Measurements from ENCODE around the gene CNTN4.

DNA sequence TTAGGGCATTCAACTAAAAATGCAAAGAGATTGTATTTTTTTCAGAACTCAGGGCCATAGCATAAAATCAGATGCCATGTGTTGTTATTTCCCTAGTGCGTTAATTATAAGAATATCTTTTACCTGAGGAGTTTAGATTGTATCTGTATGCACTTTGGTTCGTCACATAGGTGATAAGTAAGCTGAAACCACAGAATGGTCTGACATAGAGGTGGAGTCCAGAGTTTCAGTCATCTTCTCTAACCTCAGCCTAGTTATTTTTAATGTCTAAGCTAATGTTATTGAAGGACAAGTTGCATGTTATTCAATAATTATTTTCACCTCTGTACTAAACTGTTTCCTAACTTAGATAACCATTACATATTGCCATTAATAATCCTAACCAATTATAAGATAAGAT is 27.1 kb upstream of the CNTN4 start:
- TF ChIP-seq TAF7 (optimal IDR thresholded peaks at IDR 0.05; ENCODE audit: borderline replicate concordance, low read depth, low read length) (no peak), NRF1 (IDR thresholded peaks at IDR 0.05; ENCODE audit: low read depth, low read length) (no peak), SUZ12 (IDR thresholded peaks at IDR 0.05; ENCODE audit: low read length) (no peak), EP300 (IDR thresholded peaks at IDR 0.05; ENCODE audit: borderline replicate concordance in 1 of 2, low read depth in 2 of 2, low read length in 2 of 2) (no peak), CHD1 (IDR thresholded peaks at IDR 0.05; ENCODE audit: low read depth, low read length) (no peak), TBP (IDR thresholded peaks at IDR 0.05; ENCODE audit: low read depth, low read length) (no peak), POLR2A (IDR thresholded peaks at IDR 0.05; ENCODE audit: control extremely low read depth in 1 of 2, low read depth in 2 of 2, low read length in 2 of 2) (no peak), TAF1 (IDR thresholded peaks at IDR 0.05; ENCODE audit: low read depth, low read length) (no peak), PHF8 (conservative IDR thresholded peaks at IDR 0.05; ENCODE audit: low read depth, low read length) (no peak), EGR1 (IDR thresholded peaks at IDR 0.05; ENCODE audit: borderline replicate concordance, low read depth, low read length) (no peak), JUND (IDR thresholded peaks at IDR 0.05; ENCODE audit: low read length) (no peak), EZH2 (IDR thresholded peaks at IDR 0.05; ENCODE audit: low read depth, low read length, severe bottlenecking) (no peak)
- TF ChIP-seq, protein P1, sequence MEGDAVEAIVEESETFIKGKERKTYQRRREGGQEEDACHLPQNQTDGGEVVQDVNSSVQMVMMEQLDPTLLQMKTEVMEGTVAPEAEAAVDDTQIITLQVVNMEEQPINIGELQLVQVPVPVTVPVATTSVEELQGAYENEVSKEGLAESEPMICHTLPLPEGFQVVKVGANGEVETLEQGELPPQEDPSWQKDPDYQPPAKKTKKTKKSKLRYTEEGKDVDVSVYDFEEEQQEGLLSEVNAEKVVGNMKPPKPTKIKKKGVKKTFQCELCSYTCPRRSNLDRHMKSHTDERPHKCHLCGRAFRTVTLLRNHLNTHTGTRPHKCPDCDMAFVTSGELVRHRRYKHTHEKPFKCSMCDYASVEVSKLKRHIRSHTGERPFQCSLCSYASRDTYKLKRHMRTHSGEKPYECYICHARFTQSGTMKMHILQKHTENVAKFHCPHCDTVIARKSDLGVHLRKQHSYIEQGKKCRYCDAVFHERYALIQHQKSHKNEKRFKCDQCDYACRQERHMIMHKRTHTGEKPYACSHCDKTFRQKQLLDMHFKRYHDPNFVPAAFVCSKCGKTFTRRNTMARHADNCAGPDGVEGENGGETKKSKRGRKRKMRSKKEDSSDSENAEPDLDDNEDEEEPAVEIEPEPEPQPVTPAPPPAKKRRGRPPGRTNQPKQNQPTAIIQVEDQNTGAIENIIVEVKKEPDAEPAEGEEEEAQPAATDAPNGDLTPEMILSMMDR (IDR thresholded peaks at IDR 0.05; ENCODE audit: control extremely low read depth in 1 of 3, insufficient read depth in 1 of 3, low read depth in 1 of 3, low read length in 3 of 3): no peak
